ENCODE measurements around the gene ZNF497. TPM values are rescaled to one million over a fixed set of nuclear protein-coding genes. Genes with fewer than 3 reads are reported as not detected.

The ZNF497 gene
- total and polyA plus RNA-seq, 9 of the 15 experiments (the other 6 are each of a cell fraction or from before 2014, with no cell fraction given), result 0.06 to 0.98 (median 0.44) TPM; not detected in 1

GRCh38 chr19:58386576-58387337, 24.2 kb upstream of the ZNF497 start, which contains the start of gene RPS5:
RPS5 (plus strand) TSS chr19:58387269; CDS start chr19:58388138, 869 bp downstream.
- Histone ChIP-seq H3K79me2 (ENCODE audit: control insufficient read depth, insufficient read depth, low read length) (peaks cover 70% of the 10 kb centered on the region), H4K20me1 (replicated peaks; ENCODE audit: control insufficient read depth, insufficient read depth, low read length) (peaks cover 10% of the 10 kb centered on the region), H3K4me1 (replicated peaks in 1 of 2; ENCODE audit: control insufficient read depth in 2 of 2, insufficient read depth in 2 of 2, low read length in 2 of 2) (peaks cover 29 to 41% of the 10 kb centered on the region in 2 experiments), H3K27ac (ENCODE audit: extremely low read depth, low read depth, low read length) (peak within 1 kb of the TSS; percentile 93), H3K27me3 (ENCODE audit: control insufficient read depth in 2 of 2, insufficient read depth in 2 of 2, low read length in 2 of 2) (no peaks in the 10 kb centered on the region), H2AFZ (ENCODE audit: low read depth, low read length) (peak within 1 kb of the TSS; percentile 76), H3K9me3 (replicated peaks; ENCODE audit: control insufficient read depth, insufficient read depth, low read depth, low read length) (no peaks in the 10 kb centered on the region), H3K4me2 (ENCODE audit: insufficient read depth, low read length) (peak within 1 kb of the TSS; percentile 100), H3K9me1 (ENCODE audit: control insufficient read depth, insufficient read depth, low read length) (no peaks in the 10 kb centered on the region), H3K4me3 (peak within 1 kb of the TSS; percentile 92), H3K9ac (ENCODE audit: insufficient read depth in 1 of 2, low read depth in 2 of 2, low read length in 2 of 2) (peak within 1 kb of the TSS; percentile 98 to 99), H3K36me3 (ENCODE audit: control insufficient read depth, insufficient read depth, low read length) (peaks cover 41% of the 10 kb centered on the region)
- FAIRE-seq, result peak; percentile 98
- under 1% methylated on average over 61 of the region's 64 CpGs for WGBS (ENCODE audit: insufficient coverage, low coverage, missing lambda C conversion rate)
- in situ Hi-C loops (cut with MboI) (no loop called here), intact Hi-C loops (cut with micrococcal nuclease) (loop anchor here (5.0 kb wide), 1 partner anchor 204 kb away; the partner anchor contains the start of gene ZNF274)
- peak; percentile 90 for ATAC-seq
- BruUV-seq (replicated peaks), result TSS peak; percentile 87
- DNase-seq (ENCODE audit: extremely low read depth in 1 of 4, low spot score in 3 of 4), result peak; percentile 93 to 99 (median 96)
- CTCF ChIA-PET (ENCODE audit: low intra/inter-chr PET ratio), result no interaction called here
- POLR2A ChIA-PET, result interaction anchor here (0.7 to 2.0 kb wide), 7 partner anchors 10 to 60 kb away, joined by 3 to 8 read pairs (median 4); partner anchors contain the start of genes ZNF497 and ZSCAN22
- no peak for TF ChIP-seq ZNF695 (CRISPR knock-in tag; IDR thresholded peaks at IDR 0.05)
- TF ChIP-seq GABPB1 (CRISPR knock-in tag; IDR thresholded peaks at IDR 0.05), result peak; percentile 96
- peak; percentile 61 for TF ChIP-seq PML (IDR thresholded peaks at IDR 0.05; ENCODE audit: low read length)
- TF ChIP-seq PCBP1 (IDR thresholded peaks at IDR 0.05; ENCODE audit: low read depth, low read length, poor library complexity, severe bottlenecking), result peak; percentile 53
- TF ChIP-seq ARHGAP35 (IDR thresholded peaks at IDR 0.05; ENCODE audit: partially characterized antibody), result peak; percentile 24
- TF ChIP-seq JUNB (CRISPR knock-in tag; conservative IDR thresholded peaks at IDR 0.05), result no peak
- TF ChIP-seq NELFE (IDR thresholded peaks at IDR 0.05; ENCODE audit: insufficient read depth, insufficient read length), result peak; percentile 46
- no peak for TF ChIP-seq ATF3 (IDR thresholded peaks at IDR 0.05)
- TF ChIP-seq ATF3 (CRISPR knock-in tag; conservative IDR thresholded peaks at IDR 0.05), result 0 out of 2 replicates have a peak, but pooled peaks have one; percentile 13
- peak; percentile 83 for TF ChIP-seq LCOR (CRISPR knock-in tag; IDR thresholded peaks at IDR 0.05)
- peak; percentile 91 for TF ChIP-seq MXD1 (CRISPR knock-in tag; IDR thresholded peaks at IDR 0.05; ENCODE audit: borderline replicate concordance, poor library complexity, severe bottlenecking)
- TF ChIP-seq FOXA3 (CRISPR knock-in tag; conservative IDR thresholded peaks at IDR 0.05 in 1 of 2, IDR thresholded peaks at IDR 0.05 in 1 of 2), result peak in 1 of 2 experiments; percentile 77; a peak in 1 of 4 replicates
- peak; percentile 93 for TF ChIP-seq CREM (IDR thresholded peaks at IDR 0.05; ENCODE audit: low read depth)
- no peak for TF ChIP-seq LARP7 (IDR thresholded peaks at IDR 0.05)
- TF ChIP-seq MYNN (IDR thresholded peaks at IDR 0.05), result no peak
- TF ChIP-seq MYNN (CRISPR knock-in tag; IDR thresholded peaks at IDR 0.05), result no peak
- peak; percentile 91 for TF ChIP-seq ZNF511 (CRISPR knock-in tag; IDR thresholded peaks at IDR 0.05)
- peak; percentile 84 to 85 for TF ChIP-seq E2F6 (IDR thresholded peaks at IDR 0.05; ENCODE audit: borderline replicate concordance in 1 of 2, extremely low read depth in 1 of 2, insufficient read depth in 1 of 2, insufficient read length in 1 of 2, low read depth in 1 of 2, low read length in 1 of 2, poor library complexity in 1 of 2, severe bottlenecking in 1 of 2)

All from K562 (cell line).